ENCODE results near the gene PLPP4. TPM values are rescaled to one million over a fixed set of nuclear protein-coding genes. Genes with fewer than 3 reads are reported as not detected.
A peak's percentile ranks its signal among the peaks of the same experiment; 100 is the strongest.

Gene PLPP4
- total RNA-seq, 1 experiment from 2014 or later: not detected

DNA sequence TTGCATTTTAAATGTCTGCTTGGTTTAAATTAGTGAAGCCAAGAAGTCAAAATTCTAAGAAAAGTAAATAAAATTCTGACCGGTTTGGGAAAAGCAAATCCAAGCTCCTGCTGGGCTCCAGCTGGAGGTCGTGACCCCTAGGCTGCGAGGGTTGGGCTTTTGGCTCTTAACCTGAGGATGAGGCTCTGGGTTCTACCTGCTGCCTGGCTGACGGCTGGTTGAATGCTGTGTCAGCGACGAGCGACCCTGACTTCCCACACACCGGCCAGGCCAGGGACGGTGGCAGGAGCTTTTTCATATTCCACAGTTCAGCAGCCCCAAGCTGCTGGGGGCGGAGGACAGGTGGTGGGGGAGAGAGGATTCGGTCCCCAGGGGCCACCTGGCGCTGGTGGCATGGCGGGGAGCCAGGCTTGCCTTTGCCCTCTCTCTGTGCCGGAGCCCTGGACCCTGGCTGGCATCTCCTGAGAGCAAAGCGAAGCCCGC is 843 bp upstream of the PLPP4 start:
- Mint-ChIP-seq H3K27me3 (ENCODE audit: low read depth) (peaks cover 93% of the 10 kb centered on the region), H3K4me1 (peaks cover 8 to 12% of the 10 kb centered on the region in 2 experiments), H3K27ac (no peak overlapping the region), H3K4me3 (peak overlapping the region; percentile 78 to 92), H3K36me3 (ENCODE audit: insufficient read depth in 1 of 3, low read depth in 3 of 3) (no peaks in the 10 kb centered on the region; a peak in 2 of 7 replicates), H3K9me3 (no peaks in the 10 kb centered on the region)
- Histone ChIP-seq H2BK15ac (ENCODE audit: low read depth, low read length) (no peak overlapping the region), H2BK20ac (ENCODE audit: low read depth, low read length, poor library complexity, severe bottlenecking) (no peak overlapping the region), H4K20me1 (ENCODE audit: control insufficient read depth, insufficient read depth, insufficient read length) (no peaks in the 10 kb centered on the region), H3K79me1 (ENCODE audit: insufficient read depth, low read depth, low read length, poor library complexity, severe bottlenecking) (no peaks in the 10 kb centered on the region), H3K79me2 (ENCODE audit: insufficient read depth, low read length) (no peaks in the 10 kb centered on the region), H3K27ac (ENCODE audit: insufficient read length, low read depth, low read length) (no peak overlapping the region), H3K4me1 (ENCODE audit: insufficient read depth, low read length) (no peaks in the 10 kb centered on the region), H3K56ac (ENCODE audit: insufficient read length, low read depth, low read length) (no peak overlapping the region), H4K8ac (replicated peaks; ENCODE audit: insufficient read length, low read depth, low read length) (no peak overlapping the region), H2BK5ac (ENCODE audit: insufficient read length, low read length) (no peak overlapping the region), H3K4ac (ENCODE audit: low read depth, low read length) (no peak overlapping the region), H3K23me2 (ENCODE audit: insufficient read length, low read depth, low read length, poor library complexity, severe bottlenecking) (peaks cover 11% of the 10 kb centered on the region), H3K9me3 (ENCODE audit: control insufficient read depth, low read depth, low read length) (no peaks in the 10 kb centered on the region), H2AFZ (ENCODE audit: low read length) (no peak overlapping the region), H3K9ac (ENCODE audit: extremely low read depth, insufficient read length, low read length) (no peak overlapping the region), H3K18ac (ENCODE audit: insufficient read length, low read depth, low read length) (no peak overlapping the region), H2BK12ac (ENCODE audit: insufficient read length, low read depth, low read length) (no peak overlapping the region), H3T11ph (ENCODE audit: low read length) (no peak overlapping the region), H2BK120ac (ENCODE audit: low read depth, low read length, poor library complexity, severe bottlenecking) (no peak overlapping the region), H2AK5ac (ENCODE audit: insufficient read length, low read length) (no peak overlapping the region), H3K14ac (ENCODE audit: insufficient read depth, low read length) (no peak overlapping the region; the same call in 1 of the 2 replicates), H4K91ac (ENCODE audit: insufficient read length, low read depth, low read length) (no peak overlapping the region), H3K27me3 (ENCODE audit: insufficient read depth, low read length) (peaks cover 20% of the 10 kb centered on the region; the same call in 1 of the 2 replicates), H3K23ac (ENCODE audit: insufficient read length, low read depth, low read length) (no peak overlapping the region), H4K5ac (ENCODE audit: insufficient read length, low read depth, low read length) (no peak overlapping the region), H3K4me2 (ENCODE audit: insufficient read depth, insufficient read length, low read length) (peak overlapping the region; percentile 59)
- TF ChIP-seq, protein P1, sequence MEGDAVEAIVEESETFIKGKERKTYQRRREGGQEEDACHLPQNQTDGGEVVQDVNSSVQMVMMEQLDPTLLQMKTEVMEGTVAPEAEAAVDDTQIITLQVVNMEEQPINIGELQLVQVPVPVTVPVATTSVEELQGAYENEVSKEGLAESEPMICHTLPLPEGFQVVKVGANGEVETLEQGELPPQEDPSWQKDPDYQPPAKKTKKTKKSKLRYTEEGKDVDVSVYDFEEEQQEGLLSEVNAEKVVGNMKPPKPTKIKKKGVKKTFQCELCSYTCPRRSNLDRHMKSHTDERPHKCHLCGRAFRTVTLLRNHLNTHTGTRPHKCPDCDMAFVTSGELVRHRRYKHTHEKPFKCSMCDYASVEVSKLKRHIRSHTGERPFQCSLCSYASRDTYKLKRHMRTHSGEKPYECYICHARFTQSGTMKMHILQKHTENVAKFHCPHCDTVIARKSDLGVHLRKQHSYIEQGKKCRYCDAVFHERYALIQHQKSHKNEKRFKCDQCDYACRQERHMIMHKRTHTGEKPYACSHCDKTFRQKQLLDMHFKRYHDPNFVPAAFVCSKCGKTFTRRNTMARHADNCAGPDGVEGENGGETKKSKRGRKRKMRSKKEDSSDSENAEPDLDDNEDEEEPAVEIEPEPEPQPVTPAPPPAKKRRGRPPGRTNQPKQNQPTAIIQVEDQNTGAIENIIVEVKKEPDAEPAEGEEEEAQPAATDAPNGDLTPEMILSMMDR (conservative IDR thresholded peaks at IDR 0.05): no peak
- peak; percentile 32 for DNase-seq
- no CpG with 5 or more reads among the region's 16 CpGs for WGBS (ENCODE audit: extremely low coverage, insufficient read length, low lambda C conversion rate)

Measured in H9 (cell line).